Measurements from ENCODE around the gene TMEM203.

The TMEM203 gene

DNA sequence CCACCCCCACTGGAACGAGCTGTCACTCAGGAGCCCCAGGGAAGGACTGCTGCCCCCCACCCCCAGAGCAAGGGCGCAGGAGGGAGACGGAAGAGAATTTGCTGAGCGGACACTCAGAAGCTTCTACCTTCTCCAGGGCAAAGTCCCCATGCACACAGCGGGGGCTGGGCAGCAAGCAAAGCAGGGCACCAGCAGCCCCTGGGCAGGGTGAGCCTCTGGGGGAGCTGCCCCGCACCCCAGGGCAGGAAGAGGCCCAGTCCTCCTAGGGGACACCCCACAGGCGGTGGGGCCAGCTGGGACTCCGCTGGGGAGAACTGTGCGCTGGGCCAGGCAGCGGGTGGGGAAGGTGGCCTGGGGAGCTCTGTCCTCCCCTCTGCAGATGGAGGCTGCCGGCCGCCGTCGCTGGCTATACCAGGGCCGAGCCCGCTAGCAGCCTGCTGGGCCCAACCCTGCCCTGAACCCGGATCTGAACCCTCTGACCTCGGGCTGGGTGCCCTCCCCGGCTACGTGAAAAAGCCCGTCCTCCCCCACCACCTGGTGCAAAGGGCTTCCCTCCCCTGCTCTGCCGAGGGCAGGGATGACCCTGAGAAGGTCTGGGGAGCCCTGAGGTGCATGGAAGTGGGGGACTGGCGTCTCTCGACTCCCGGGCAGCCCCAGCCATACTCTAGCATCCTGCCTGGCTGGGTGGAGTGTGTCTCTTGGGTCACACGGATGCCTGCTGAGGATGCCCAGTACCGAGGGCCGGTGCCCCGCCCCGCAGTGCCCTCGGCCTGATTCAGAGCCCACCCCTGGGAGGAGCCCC, 24.7 kb upstream of the TMEM203 start:
- no peak for DNase-seq

DNA sequence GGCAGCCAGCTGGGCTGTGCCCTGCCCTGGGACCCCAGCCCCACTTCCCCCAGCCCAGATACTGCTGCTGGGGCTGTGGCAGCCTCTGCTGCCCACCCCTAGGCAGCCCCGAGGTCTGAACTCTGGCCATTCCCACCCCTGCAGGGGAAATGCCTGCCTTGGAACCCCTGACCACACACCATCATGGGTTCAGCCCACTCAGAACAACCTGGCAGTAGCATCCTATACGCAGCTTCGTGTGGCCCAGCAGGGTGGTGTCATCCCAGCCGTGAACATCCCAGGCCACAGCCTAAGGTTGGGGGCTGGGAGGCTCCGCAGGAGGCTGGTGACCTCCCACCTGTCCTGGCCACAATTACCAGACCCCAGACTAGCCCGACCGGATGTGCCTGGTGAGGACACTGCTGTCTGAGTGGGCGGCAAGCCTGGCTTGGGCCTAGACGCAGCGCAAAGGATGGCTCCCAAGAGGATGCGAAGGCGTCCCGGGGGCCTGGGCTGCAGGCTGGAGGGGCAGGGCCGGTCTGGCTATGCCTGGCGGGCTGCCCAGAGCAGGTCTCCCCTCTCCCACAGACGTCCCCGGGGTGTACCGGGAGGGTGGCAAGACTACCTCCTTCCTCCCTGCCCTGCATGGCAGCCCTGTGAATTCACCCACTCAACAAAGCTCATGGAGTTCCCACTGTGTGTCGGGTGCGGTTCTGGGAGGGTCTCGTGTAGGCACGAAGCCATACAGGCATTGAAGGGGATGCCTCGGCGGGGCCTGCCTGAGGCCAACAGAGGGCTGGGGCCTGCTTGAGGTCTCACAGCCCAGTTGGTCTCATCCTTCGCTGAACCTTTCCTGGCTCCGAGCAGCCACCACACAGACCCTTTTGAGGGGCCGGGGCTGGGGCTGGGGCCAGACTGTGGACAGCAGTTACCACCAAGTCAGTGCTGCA, 23.8 kb upstream of the TMEM203 start:
- DNase-seq, result no peak

DNA sequence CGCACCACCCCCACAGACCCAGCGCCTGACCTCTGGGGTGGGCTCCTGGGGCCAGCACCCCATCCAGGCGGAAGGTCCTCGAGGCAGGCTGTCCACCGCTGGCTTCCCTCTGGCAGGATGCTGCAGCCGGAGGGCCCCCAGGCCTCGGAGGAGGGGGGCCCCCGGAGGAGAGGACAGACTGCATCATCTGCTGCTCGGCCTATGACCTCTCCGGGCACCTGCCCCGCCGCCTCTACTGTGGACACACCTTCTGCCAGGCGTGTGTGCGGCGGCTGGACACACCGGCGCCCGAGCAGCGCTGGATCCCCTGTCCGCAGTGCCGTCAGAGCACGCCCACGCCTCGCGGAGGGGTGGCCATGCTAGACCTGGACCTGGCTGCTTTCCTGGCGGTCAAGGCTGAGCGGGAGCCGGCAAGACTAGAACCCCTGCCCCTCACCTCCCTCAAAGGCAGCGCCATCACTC, 23.1 kb upstream of the TMEM203 start:
- DNase-seq, result no peak

DNA sequence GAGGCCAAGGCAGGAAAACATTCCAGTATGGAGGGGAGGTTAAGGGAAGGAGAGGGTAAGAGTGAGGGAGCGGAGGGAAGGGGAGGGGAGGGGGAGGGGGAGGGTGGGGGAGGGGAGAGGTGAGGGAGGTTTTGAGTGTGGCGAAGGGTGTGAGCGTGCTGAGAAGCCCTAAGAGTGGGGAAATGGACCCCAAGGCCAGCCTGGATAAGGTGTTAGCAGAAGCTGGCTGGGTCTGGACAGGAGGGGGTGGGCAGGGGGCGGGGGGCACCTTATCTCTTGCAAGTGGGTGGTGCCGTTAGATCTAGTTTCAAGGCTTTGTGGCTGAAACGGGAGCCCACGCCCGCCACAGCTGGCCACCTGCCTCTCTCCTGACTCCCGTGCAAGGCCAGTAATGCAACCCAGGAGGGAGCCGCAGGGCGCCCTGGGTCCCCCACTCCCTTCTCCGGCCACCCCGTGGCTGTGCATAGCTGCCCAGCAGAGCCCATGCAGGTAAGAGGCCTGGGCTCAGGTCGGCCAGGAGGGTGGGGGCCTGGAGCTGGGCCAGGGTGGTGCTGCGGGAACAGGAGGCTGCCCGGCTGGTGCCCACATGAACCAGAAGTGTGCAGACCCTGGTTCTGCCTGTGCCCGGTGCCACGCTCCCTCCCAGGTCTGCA, 22.5 kb upstream of the TMEM203 start:
- DNase-seq, result no peak

DNA sequence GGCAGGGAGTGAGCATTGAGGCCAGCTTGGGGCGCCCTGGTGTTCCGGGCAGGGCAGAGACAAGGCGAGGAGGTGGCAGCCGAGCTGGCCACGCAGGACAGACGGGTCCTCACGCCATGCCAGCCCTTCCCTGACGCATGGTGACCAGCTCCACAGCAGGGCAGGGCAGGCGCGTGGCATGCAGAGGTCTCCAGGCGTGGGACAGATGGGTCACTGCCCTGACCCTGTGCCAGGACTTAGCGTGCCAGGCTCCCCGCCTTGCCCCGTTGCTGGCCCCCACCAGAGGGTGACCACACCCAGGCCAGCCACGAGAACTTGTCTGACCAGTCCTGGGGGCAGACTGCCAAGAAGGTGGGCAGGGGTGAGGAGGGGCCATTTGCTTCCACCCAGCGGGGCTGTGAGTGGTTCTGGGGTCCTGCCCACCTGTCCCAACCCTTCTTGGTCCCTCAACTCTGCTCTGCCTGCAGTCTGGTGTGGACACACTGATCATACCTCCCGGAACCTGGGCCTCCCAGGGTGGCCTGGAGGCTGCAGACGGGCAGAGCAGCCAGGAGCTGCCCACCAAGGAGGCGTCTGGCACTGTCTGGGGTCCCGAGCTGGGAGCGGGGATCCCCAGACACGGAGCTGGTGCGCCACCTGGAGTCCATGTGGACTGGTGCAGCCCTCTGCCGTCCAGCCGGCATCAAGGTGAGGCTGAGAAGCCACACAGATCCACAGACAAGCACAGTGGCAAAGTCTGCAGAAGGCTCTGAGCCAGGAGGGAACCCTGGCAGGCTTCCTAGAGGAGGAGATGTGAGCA, 21.8 kb upstream of the TMEM203 start, which contains the start of gene RNF224:
RNF224 (plus strand) TSS at position 449 of the 799 bp plus-strand sequence. CDS start 834 bp downstream, outside the sequence.
- DNase-seq, result peak; percentile 63

DNA sequence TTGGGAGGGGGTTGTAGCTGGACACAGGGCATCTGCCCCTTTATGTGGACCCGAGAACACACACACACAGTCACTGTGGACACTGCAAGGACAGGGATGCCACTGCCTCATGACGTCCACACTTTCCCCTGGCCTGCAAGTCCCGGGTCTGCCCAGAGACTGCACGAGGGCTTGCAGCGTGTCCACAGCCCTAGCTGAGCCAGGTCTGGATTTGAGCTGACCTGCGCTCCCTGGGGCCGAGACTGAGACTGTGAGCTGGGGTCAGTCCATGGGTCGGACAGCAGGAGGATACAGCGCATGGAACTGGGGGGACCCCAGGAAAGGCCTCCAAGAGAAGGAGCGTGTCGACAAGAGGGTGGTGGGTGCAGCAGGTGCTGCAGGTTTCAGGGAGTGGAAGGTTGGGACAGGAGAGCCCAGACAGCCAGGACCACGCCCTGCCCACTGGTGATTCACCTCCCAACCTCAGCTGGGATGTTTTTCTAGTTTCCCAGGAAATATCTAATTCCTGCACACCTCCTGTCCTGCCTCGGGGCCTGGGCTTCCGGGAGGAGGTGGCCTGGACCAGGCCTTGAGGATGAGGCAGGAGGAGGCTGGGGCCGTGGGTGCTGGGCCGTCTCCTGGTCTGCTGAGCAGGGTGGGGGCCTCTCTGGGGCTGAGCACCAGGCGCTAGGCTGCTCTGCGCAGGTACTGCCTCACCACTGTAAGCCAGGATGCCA, 21.0 kb upstream of the TMEM203 start:
- no peak for DNase-seq

DNA sequence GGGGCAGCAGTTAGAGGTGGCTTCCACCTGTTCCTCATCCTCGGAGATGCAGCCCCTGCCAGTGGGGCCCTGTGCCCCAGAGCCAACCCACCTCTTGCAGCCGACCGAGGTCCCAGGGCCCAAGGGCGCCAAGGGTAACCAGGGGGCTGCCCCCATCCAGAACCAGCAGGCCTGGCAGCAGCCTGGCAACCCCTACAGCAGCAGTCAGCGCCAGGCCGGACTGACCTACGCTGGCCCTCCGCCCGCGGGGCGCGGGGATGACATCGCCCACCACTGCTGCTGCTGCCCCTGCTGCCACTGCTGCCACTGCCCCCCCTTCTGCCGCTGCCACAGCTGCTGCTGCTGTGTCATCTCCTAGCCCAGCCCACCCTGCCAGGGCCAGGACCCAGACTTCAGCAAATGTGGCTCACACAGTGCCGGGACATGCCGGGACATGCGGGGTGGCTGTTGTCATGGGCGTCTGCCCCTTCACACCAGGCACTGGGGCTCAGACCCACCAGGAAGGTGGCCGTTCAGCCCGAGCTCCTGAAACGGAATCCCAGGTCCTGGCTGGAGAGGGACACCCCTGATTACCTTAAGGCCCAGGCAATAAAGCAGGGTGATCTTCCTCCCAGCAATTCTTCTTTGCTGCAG, 20.4 kb upstream of the TMEM203 start:
- no peak for DNase-seq

DNA sequence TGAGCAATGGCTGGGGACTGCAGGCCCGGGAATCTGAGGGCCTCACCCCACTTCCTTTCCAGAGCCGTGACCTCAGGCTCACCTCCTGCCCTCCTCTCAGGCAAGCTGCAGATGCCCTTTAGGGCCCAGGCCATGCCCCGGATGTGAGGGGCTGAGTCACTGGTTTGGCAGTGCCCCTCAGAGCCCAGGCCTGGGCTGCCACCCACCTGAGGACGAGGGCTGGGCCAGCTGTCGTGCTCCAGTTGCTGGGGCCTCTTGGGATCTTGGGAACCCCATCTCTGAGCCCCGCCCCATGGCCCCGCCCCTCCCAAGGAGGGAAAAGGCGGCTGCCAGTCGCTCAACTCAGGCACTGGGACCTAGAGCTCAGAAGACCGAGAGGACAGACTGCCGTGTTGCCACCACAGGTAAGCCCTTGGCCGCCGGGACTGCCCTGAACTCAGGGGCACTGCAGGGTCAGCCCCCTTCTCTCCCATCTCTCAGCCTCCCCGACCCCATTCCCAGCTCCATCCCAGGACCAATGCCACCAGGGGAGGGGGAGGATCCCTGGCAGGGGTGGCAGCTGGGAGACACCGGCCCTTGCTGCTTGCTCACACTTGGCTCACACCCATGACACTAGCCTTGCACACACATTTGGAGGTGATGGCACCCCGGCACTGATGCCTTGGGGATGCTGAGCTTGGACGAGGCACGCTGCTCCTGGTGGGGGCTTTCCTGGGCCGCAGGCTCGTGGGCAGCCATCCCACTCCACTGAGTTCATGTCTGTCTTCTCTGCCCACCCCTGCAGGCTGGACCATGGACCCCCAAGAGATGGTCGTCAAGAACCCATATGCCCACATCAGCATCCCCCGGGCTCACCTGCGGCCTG, 19.6 kb upstream of the TMEM203 start, which contains the start of gene CYSRT1:
CYSRT1 (plus strand) TSS at position 345 of the 865 bp plus-strand sequence; CDS start at position 793, 448 bp downstream.
- DNase-seq, result no peak

DNA sequence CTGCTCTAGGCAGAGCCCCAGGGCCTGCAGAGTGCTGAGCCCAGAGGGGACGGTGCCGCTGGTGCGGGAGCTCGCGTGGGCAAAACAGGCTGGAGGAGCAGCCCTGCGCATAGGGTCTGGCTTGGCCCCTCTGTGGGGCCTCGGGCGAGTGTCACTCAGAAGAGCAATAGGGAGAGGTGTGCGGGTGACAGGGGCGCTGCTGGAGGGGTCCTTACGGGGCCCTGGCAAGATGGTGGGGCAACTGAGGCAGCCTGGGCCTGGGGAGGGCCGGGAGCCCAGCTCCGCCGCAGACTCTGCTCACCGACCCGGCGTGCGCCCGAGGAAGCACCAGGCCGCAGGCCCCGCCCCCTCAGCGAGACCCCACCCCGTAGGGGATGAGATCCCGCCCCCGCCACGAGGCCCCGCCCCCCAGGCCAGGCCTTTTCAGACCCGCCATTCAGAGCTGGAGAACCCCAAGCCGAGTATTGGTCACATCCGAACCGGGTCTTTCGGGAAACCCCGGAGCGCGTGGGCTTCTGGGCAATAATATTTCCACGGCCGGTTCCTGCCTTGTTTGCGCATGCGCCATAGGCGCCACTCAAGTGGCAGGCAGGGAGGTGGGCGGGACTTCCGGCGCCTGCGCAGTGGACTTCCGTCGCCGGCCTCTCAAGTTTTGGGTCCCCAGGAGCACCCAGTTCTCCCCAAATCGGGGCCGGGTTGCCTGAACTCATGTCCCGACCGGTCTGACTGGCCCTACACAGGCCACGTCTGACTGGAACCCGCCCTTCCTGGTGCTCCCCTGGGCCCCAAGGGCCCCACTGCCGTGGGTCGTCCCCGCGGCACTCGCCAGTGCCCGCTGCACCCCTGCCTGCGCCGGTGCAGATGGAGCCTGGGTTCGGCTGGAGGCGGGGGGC, 17.9 kb upstream of the TMEM203 start:
- DNase-seq, result peak; percentile 99

DNA sequence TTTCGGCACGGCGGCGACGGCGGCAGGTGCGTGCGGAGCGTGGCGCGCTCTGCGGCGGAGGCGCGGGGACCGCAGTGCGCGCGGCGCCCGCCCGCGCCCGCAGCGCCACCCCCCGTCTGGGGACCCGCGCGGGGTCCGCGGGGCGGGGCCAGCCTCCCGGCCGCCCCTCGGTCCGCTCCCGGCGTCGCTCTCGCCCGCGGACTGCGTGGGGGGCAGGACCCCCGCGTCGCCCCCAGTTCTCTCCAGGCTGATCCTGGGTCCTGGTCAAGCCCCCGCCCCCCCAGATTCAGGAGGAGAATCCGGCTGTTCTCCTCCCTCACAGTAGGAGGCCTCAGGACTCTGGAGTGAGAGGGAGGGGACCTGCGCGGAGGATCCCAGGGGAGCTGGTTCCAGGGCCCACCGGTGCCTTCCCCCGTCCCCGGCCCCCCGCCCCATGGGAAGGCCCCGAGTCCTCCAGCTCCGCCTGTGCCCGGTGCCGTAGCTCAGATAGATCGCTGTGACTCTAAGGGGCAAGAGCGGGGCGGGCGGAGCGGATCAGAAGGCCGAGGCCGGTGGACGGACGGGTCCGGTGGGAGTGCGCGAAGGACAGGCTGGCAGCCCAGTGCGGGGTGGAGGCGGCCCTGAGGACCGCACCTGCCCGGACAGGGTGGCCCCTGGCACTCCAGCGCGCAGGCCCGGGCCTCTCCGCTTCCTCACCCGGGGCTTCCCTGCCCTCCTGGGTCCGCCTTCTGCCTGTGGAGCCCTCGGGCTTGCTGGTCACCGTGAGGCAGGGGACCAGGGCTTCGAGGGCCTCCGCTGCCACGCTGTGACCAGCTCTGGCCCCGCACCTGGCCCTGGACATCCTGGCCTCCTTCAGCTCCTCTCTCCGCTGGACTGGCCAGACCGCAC, 17.0 kb upstream of the TMEM203 start, which contains the start of gene RNF208:
RNF208 (minus strand) TSS at position 51 of the 888 bp plus-strand sequence. CDS start 1,028 bp downstream, outside the sequence.
- no peak for DNase-seq

DNA sequence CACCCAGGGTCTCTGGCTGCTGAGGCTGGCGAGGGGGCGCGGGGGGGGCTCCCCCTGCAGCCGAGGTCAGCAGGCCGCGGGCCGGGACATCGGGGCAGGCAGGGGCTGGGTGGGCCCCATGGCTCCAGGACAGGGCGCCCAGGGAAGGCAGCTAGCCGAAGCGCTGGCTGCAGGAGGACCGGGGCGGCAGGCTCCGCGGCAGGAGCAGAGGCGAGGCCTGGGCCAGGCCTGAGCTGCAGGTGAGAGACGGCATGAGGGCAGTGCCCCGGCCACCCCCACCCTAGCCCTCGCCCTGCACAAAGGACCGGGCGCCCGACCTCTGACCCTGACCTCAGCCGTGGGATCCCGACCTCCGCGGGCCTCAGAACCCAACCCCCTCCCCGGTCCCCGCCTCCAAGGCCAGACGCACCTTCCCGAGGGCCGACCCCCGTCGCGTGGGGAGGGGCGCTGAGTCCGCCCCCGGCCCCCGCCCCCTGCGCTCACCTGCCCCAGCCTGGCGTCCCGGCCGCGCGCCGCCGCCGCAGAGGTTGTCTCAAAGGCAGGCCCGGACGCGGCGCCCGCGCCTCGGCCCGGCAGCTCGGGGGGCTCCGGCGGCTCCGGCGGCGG, 16.2 kb upstream of the TMEM203 start:
- DNase-seq, result no peak

DNA sequence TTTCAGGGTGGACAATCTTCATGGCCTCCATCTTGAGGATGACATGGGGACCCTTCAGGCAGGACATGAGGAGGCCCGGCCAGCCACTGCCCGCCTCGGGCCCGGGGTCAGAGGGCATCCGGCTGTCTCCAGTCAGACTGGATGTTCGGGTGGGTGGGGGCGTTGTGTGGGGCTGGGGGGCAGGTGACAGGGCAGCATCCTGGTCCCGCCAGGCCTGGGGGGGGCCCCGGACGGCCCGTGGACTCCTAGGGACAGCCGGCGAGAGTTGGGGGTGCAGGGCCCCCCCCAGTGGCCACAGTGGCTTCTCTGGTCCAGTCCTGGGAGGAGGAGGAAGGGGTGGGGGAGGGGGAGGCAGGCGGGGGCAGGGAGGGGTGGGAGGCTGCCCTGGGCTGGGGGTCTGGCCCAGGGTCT, 15.7 kb upstream of the TMEM203 start:
- no peak for DNase-seq

DNA sequence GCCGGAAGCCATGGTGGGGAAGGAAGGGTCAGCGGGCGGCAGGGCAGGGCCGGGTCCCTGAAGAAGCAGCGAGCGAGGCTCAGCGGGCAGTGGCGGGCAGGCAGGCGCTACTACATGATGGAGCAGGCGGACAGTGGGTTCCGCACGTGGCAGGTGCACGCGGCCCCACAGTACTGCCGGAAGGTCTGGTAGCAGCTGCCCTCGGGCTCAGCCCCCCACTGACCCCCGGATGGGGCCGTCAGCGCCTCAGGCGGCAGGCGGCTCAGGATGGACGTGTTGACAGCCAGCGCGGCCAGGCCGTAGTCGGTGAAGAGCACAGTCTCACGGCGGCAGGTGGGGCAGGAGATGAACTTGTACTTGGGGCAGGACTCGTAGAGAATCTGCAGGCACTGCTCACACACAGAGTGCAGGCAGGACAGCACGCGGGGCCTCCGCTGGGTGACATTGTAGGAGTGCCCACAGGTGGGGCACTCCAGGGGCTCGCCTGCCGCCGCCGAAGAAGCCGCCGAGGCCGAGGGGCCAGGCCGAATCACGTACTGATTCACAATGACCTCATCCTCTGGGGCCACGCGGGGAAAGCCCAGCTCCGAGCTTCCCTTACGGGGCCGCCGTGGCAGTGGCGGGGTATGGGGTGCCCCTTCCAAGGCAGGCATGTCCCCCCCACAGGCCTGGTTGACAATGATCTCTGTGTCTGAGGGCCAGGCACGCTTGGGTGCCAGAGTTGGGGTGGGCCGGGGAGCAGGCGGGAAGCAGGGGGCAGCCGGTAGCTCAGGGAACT, 15.1 kb upstream of the TMEM203 start:
- DNase-seq, result no peak

DNA sequence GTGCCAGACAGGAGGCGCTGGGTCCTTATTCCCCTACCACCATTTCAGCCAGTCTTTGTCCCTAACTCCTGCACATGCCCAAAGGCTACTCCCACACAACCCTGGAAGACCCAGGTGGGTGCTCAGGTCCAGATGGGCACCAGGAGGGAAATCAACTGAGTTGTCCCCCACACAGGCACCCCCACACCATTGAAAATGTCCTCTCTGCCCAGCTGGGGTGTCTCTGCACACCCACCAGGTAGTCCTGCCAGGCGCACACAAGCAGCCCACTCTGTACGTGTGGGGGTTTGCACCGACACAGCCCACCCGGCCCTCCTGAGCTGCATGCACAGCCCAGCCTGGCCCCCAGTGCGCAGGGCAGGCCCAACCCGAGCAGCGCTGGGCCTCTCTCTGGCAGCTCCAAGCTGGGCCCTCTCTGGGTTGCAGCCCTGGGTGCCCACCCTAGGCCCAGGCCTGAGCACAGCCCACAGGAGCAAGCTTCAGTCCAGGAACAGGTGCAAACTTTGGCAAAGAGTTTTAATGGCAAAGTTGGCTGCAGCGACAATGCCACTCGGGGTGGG, 14.4 kb upstream of the TMEM203 start:
- DNase-seq, result no peak

DNA sequence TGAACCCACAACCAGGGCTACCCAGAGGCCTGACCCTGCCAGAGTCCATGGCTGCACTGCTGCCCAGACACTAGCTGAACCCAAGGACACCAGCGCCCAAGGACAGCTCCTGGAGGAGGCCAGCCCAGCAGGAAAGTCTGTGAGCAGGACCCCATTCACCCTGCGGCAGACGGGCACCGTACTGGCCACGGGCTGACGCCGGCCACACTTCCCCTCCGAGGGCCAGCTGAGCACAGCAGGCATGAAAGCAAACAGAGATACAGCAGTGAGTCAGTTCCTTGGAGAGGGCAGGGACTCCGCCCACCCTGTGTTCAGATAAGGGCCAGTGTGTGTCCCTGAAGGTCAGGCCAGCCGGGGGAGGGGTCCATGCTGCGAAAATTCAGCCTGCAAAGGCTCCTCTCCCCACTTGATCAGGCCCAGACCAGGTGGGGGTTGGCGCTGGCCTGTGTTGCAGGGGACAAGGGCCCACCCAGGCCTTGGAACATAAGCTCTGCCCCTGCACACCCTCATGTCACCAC, 13.4 kb upstream of the TMEM203 start:
- DNase-seq, result no peak
